GM19240 (cell line): ENCODE measurements around the gene ZDHHC14.
"Not testable (repeated sequence)": the region's sequence is repeated elsewhere in the genome, so short reads cannot be mapped to it uniquely, and the experiment has no call there.

Experiments used
- DNase-seq: peaks from one replicate; pipeline ENCODE4 v3.0.0; 2011; ENCODE audit warnings: low spot score; ENCODE audit not compliant: insufficient read length

ZDHHC14 gene

GRCh38 chr6:157464653-157465535, 83.9 kb downstream of the ZDHHC14 start:
- DNase-seq = no peak

GRCh38 chr6:157466342-157466648, 85.3 kb downstream of the ZDHHC14 start:
- no peak for DNase-seq

- DNase-seq = not testable (repeated sequence)
Measured at GRCh38 chr6:157467339-157467738, 86.3 kb downstream of the ZDHHC14 start.

- no peak for DNase-seq
Measured at GRCh38 chr6:157468054-157468453, 87.1 kb downstream of the ZDHHC14 start.

GRCh38 chr6:157468574-157468973, 87.6 kb downstream of the ZDHHC14 start:
- DNase-seq = no peak

GRCh38 chr6:157469378-157469777, 88.4 kb downstream of the ZDHHC14 start:
- no peak for DNase-seq

GRCh38 chr6:157471077-157471686, 90.2 kb downstream of the ZDHHC14 start:
- no peak for DNase-seq

- no peak for DNase-seq
Measured at GRCh38 chr6:157471895-157472686, 91.1 kb downstream of the ZDHHC14 start.

- DNase-seq = no peak
Measured at GRCh38 chr6:157476797-157477196, 95.8 kb downstream of the ZDHHC14 start.

GRCh38 chr6:157478926-157479325, 97.9 kb downstream of the ZDHHC14 start:
- DNase-seq = no peak

- DNase-seq = no peak
Measured at GRCh38 chr6:157479464-157480303, 98.7 kb downstream of the ZDHHC14 start.

GRCh38 chr6:157481189-157481864, 100.3 kb downstream of the ZDHHC14 start:
- no peak for DNase-seq

- no peak for DNase-seq
Measured at GRCh38 chr6:157481865-157482249, 100.9 kb downstream of the ZDHHC14 start.

- DNase-seq = no peak
Measured at GRCh38 chr6:157483770-157484169, 102.8 kb downstream of the ZDHHC14 start.

- no peak for DNase-seq
Measured at GRCh38 chr6:157484181-157484580, 103.2 kb downstream of the ZDHHC14 start.

- no peak for DNase-seq
Measured at GRCh38 chr6:157486572-157486971, 105.6 kb downstream of the ZDHHC14 start.

GRCh38 chr6:157487110-157487773, 106.3 kb downstream of the ZDHHC14 start:
- DNase-seq = no peak

GRCh38 chr6:157488058-157488457, 107.1 kb downstream of the ZDHHC14 start:
- no peak for DNase-seq

- DNase-seq = no peak
Measured at GRCh38 chr6:157488716-157489118, 107.7 kb downstream of the ZDHHC14 start.

GRCh38 chr6:157490611-157491269, 109.8 kb downstream of the ZDHHC14 start:
- no peak for DNase-seq
